HG02571 (cell line): Measurements from ENCODE around the gene HARS1.
"Not testable (repeated sequence)": the region's sequence is repeated elsewhere in the genome, so short reads cannot be mapped to it uniquely, and the experiment has no call there.

Experiments used
- ATAC-seq: cut with Tn5 transposase; IDR thresholded peaks from one replicate; pipeline ENCODE4 v1.9.1; 2021; ENCODE audit warnings: mild to moderate bottlenecking, moderate library complexity; ENCODE audit not compliant: unreplicated experiment

The HARS1 gene

DNA sequence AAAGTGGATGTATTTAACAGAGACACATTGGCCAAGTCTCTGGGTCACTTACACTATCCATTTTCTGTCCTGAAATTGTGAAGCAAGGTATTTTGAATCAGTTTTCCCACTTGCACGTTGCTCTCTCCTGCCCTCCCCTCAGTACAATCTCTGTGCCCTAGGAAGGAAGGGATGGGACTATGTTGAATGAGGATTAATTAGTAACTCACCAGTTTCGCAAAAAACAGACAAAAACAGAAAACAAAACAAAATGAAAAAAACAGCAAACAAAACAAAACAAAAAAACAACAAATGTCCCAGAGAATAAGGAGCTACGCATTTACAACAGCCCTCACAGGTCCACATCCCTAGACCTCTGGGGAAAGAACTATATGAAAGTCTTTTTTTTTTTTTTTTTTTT is 57.1 kb downstream of the HARS1 start:
- ATAC-seq: no peak

DNA sequence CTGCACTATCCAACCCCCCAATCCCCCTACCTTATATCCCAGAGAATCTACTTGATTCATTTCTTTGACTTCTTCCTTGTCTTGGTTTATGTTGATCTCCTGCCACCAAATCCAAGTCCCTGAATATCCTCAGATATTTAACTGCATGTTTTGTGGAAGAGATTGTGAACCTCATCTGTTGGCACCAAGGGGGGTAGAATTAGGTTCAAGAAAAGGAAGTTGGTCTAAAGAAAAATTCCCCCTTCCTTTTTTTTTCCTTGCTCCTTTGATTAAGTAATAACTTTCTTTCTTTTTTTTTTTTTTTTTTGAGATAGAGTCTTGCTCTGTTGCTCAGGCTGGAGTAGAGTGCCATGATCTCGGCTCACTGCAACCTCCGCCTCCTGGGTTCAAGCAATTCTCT is 57.7 kb downstream of the HARS1 start:
- no peak for ATAC-seq

DNA sequence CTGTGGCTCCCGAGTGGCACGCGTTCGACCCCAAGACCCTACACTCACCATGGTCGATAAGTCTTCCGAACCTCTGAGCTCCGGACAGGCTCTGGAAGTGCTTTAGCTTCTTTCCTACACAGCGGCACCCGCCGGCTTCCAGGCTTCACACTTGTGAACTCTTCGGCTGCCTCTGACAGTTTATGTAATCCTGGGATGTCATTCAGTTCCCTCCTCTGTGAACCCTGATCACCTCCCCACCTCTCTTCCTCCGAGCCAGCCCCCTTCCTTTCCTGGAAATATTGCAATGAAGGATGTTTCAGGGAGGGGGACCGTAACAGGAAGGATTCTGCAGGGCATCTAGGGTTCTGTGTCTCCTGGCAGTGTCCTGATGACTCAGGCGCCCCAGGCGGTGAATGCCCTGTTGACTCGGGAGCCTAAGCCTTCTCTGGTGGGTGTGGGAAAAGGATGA is 58.1 kb downstream of the HARS1 start, which contains the start of gene CD14:
Gene CD14 (minus strand): TSS at position 155 of the 451 bp plus-strand sequence. CDS start 104 bp downstream, at position 51.
- no peak for ATAC-seq

DNA sequence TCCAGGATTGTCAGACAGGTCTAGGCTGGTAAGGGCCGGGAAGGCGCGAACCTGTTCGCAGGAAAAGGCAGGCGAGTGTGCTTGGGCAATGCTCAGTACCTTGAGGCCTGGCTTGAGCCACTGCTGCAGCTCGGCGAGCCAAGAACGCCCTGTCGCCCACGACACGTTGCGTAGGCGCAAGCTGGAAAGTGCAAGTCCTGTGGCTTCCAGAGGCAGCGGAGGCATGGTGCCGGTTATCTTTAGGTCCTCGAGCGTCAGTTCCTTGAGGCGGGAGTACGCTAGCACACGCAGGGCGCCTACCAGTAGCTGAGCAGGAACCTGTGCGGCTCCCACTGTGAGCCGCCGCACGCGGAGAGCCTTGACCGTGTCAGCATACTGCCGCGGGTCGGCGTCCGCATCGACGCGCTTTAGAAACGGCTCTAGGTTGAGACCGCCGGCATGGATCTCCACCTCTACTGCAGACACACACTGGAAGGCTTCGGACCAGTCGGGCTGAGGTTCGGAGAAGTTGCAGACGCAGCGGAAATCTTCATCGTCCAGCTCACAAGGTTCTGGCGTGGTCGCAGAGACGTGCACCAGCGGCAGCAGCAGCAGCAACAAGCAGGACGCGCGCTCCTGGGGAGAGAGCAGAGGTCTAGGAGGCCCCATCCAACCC is 58.7 kb downstream of the HARS1 start:
- ATAC-seq: peak; percentile 46

DNA sequence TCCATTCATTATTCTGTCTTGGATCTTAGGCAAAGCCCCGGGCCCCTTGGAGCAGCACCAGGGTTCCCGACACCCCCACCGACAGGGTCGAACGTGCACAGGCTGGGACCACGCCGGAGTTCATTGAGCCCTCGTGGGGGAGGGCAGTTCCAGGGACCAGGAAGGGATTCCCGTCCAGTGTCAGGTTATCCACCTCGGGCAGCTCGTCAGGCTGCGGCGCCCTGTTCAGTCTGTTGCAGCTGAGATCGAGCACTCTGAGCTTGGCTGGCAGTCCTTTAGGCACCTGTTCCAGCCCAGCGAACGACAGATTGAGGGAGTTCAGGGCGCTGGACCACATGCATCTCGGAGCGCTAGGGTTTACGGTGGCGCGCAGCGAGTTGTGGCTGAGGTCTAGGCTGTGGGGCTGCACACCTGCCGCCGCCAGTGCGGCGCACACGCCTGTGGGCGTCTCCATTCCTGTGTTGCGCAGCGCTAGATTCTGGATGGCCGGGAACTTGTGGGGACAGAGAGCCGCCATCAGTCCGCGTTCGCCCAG is 59.3 kb downstream of the HARS1 start:
- ATAC-seq: peak; percentile 42

DNA sequence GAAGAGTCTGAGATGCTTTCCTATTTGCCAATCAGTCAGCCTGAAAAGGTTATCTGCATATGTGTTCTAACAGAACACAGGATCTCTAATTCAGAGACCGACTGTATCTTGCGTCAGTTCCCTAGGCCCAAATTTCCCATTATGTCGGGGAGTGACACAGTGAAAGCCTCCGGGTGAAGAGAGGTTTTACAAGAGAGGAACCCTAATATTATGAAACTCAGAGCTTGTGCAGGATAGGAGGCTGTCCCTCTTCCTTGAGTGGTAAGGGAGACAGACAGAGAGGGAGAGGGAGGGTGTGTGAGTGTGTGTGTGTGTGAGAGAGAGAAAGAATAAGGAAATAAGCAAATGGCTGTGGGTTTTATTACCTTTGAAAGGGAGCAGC is 60.1 kb downstream of the HARS1 start:
- no peak for ATAC-seq

DNA sequence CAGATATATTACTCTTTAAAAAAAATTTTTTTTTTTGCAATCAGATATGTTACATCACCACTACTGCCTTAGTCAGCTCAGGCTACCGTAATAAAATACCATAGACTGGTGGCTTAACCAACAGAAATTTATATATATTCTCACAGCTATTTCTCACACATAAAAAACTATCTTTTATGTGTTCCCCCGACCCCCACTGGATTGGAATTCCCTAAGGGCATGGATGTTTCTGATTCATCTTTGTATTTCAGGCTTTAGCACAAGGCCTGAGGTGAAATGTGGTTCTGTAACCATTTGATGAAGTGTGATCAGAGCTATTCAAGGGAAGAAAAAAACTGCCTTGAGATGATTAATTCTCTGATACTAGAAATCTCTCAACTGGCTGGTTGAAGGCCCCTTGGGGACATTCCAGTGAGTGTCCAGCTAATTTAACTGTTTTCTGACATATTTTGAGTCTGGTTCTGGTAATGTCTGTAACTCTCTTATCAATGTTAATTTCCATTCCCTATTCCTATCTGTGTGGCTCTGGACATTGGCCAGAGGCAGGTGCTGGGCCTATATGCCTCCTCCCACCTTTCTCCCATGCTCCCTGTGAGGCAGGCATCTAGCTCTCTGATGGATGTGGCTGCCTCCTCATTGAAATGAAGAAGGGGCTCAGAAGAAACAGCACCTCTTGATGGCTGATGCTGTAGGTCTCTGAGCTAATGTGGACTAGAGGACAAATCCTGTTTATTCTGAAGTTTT is 60.7 kb downstream of the HARS1 start:
- ATAC-seq: no peak

DNA sequence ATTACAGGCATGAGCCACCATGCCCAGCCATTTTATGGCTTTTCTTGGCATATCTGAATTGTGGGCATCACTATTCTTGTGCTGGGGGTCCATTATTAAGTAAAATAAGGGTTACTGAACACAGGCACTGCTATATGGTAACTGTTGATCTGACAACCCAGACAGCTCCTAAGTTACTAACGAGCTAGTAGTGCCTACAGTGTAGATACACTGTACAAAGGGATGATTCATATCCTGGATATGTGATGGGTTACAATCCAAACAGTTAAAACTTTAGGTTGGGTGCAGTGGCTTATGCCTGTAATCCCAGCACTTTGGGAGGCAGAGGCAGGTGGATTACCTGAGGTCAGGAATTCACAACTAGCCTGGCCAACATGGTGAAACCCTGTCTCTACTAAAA is 62.5 kb downstream of the HARS1 start:
- ATAC-seq: no peak

DNA sequence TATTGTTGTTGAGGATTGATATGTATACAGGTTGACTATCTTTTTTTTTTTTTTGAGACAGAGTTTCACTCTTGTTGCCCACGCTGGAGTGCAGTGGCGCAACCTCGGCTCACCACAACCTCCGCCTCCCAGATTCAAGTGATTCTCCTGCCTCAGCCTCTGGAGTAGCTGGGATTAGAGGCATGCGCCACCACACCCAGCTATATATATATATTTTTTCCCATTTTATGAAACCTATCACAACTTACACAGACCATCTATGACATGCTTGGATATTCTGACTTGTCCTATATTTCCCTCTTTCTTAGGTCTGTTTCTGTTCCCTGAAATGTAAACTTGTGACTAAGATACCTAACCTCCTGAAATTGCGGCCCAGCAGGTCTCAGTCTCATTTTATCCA is 63.2 kb downstream of the HARS1 start:
- no peak for ATAC-seq

DNA sequence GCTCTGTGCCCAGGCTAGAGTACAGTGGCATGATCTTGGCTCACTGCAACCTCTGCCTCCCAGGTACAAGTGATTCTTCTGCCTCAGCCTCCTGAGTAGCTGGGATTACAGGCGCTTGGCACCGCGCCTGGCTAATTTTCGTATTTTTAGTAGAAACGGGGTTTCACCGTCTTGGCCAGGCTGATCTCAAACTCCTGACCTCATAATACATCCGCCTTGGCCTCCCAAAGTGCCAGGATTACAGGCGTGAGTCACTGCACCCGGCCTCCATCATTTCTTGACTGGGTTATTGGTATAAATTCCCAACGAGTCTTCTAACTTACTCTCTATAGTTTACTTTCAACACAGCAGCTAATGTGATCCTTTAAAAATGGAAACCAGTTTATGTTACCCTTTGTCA is 66.3 kb downstream of the HARS1 start:
- not testable (repeated sequence) for ATAC-seq
